Cortex of kidney (tissue), 1 donor: ENCODE data around the gene DBNDD1.

Source experiments
- DNase-seq: peaks from one replicate; lab custom pipeline; 2025; lab: John Stamatoyannopoulos, UW

The DBNDD1 gene

GRCh38 chr16:89962754-89963498 lies 56.3 kb downstream of the DBNDD1 start:
- no peak for DNase-seq

- no peak for DNase-seq
These were observed 57.3 kb downstream of the DBNDD1 start for GRCh38 chr16:89961920-89962319.

GRCh38 chr16:89960966-89961365 lies 58.3 kb downstream of the DBNDD1 start:
- DNase-seq, result no peak

GRCh38 chr16:89958596-89958995 lies 60.7 kb downstream of the DBNDD1 start:
- no peak for DNase-seq

GRCh38 chr16:89958068-89958467 lies 61.2 kb downstream of the DBNDD1 start:
- no peak for DNase-seq

- no peak for DNase-seq
These were observed 62.0 kb downstream of the DBNDD1 start for GRCh38 chr16:89957216-89957785.

- DNase-seq, result no peak
These were observed 62.6 kb downstream of the DBNDD1 start for GRCh38 chr16:89956505-89957215.

- no peak for DNase-seq
These were observed 64.1 kb downstream of the DBNDD1 start for GRCh38 chr16:89955001-89955685.
